Type B pancreatic cell (in vitro differentiated cells): ENCODE measurements around the gene XRCC4. TPM values are rescaled to one million over a fixed set of nuclear protein-coding genes. Genes with fewer than 3 reads are reported as not detected.
"Not testable (repeated sequence)": the region's sequence is repeated elsewhere in the genome, so short reads cannot be mapped to it uniquely, and the experiment has no call there.

Experiments used
- DNase-seq: peaks from one replicate; pipeline ENCODE4 v3.0.0; 2021; ENCODE audit warnings: mixed read lengths; ENCODE audit not compliant: unreplicated experiment; ENCODE audit errors: extremely low spot score
- H3K27ac Mint-ChIP-seq: 2 replicates; pipeline ENCODE4 v1.8.0; 2021; ENCODE audit warnings: mild to moderate bottlenecking, mixed read lengths
- H3K27me3 Mint-ChIP-seq: 2 replicates; pipeline ENCODE4 v1.8.0; 2021; ENCODE audit warnings: mixed read lengths
- H3K36me3 Mint-ChIP-seq: 2 replicates; pipeline ENCODE4 v1.8.0; 2021; ENCODE audit warnings: mixed read lengths
- H3K4me1 Mint-ChIP-seq: one replicate; pipeline ENCODE4 v1.8.0; 2021; ENCODE audit warnings: mixed read lengths; ENCODE audit not compliant: unreplicated experiment
- H3K4me3 Mint-ChIP-seq: 2 replicates; pipeline ENCODE4 v1.8.0; 2021; ENCODE audit warnings: mild to moderate bottlenecking, mixed read lengths
- H3K9me3 Mint-ChIP-seq: 2 replicates; pipeline ENCODE4 v1.8.0; 2021; ENCODE audit warnings: mixed read lengths
- total RNA-seq: library from RNA; stranded (reverse); gene quantifications from 2 replicates; pipeline ENCODE4 v1.2.1, GENCODE V29; 2021; ENCODE audit warnings: low replicate concordance
- TF ChIP-seq, protein P1 (sequence below): fragments of 200-600 bp; sonication (generic); conservative IDR thresholded peaks from 2 replicates; pipeline ENCODE4 v1.5.0; 2021; ENCODE audit warnings: antibody characterized with exemption, mild to moderate bottlenecking

XRCC4 gene
- total RNA-seq, 1 donor from 2014 or later = 7.4 TPM

DNA sequence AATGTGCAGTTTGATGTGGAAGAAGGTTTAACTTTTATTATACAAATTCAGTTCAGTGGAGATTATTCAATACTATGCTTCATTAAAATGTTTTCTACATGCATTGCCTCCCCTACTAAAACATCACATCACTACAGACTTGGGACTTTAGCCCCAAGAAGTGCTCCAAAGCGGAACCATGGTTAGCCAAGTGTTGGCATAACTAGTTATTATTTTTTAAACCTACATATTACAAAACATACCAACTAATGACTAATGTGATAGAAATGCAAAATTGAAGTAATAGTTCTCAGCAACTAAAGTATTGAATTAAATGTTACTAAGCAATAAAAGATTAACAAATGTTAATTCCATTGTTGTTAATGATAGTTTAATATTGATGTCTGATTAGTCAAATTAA is 74.5 kb downstream of the XRCC4 start:
- H3K9me3 Mint-ChIP-seq = no peaks in the 10 kb centered on the region
- H3K36me3 Mint-ChIP-seq = no peaks in the 10 kb centered on the region
- H3K4me3 Mint-ChIP-seq = no peak overlapping the region
- TF ChIP-seq, protein P1, sequence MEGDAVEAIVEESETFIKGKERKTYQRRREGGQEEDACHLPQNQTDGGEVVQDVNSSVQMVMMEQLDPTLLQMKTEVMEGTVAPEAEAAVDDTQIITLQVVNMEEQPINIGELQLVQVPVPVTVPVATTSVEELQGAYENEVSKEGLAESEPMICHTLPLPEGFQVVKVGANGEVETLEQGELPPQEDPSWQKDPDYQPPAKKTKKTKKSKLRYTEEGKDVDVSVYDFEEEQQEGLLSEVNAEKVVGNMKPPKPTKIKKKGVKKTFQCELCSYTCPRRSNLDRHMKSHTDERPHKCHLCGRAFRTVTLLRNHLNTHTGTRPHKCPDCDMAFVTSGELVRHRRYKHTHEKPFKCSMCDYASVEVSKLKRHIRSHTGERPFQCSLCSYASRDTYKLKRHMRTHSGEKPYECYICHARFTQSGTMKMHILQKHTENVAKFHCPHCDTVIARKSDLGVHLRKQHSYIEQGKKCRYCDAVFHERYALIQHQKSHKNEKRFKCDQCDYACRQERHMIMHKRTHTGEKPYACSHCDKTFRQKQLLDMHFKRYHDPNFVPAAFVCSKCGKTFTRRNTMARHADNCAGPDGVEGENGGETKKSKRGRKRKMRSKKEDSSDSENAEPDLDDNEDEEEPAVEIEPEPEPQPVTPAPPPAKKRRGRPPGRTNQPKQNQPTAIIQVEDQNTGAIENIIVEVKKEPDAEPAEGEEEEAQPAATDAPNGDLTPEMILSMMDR = no peak
- no peak overlapping the region for H3K27ac Mint-ChIP-seq
- H3K4me1 Mint-ChIP-seq = peaks cover 4% of the 10 kb centered on the region
- DNase-seq = no peak
- H3K27me3 Mint-ChIP-seq = no peaks in the 10 kb centered on the region

DNA sequence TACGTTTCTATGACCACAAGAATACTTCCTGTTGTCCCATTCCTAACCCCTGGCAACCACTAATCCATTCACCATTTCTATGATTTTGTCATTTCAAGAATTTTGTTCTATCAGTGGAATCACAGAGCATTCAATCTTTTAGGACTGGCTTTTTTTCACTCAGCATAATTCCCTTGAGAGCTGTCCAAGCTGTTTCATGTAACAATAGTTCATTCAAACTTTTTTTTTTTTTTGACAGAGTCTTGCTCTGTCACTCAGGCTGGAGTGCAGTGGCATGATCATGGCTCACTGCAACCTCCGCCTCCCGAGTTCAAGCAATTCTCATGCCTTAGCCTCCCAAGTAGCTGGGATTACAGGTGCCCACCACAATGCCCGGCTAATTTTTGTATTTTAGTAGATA is 75.6 kb downstream of the XRCC4 start:
- H3K4me3 Mint-ChIP-seq, H3K27me3 Mint-ChIP-seq, H3K27ac Mint-ChIP-seq, H3K9me3 Mint-ChIP-seq, DNase-seq, H3K36me3 Mint-ChIP-seq, H3K4me1 Mint-ChIP-seq: not testable (repeated sequence)

GRCh38 chr5:83156001-83156400 is 78.7 kb downstream of the XRCC4 start:
- peaks cover 4% of the 10 kb centered on the region for H3K4me1 Mint-ChIP-seq
- no peak for DNase-seq
- no peak overlapping the region for H3K27ac Mint-ChIP-seq
- H3K9me3 Mint-ChIP-seq = no peaks in the 10 kb centered on the region
- no peaks in the 10 kb centered on the region for H3K36me3 Mint-ChIP-seq
- H3K27me3 Mint-ChIP-seq = no peaks in the 10 kb centered on the region
- no peak overlapping the region for H3K4me3 Mint-ChIP-seq
- TF ChIP-seq, protein P1 = no peak

DNA sequence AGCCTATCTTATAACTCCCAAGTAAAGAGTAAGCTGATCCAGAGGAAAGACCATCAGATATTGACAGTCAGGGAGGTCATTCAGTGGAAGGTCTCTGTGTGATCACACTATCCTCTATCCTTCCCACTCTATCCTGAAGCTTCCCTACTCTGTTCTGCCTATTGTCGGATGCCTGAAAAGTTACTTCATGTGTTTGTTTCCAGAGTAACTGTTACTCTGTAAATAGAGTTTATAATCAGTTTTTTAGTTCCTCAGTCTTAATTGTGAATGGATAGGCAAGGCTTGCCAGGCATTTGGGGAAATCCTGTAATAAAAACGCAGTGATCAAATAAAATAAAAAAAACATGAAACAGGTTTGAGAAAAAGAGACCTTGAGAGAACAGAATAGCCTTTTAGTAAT is 79.8 kb downstream of the XRCC4 start:
- peaks cover 4% of the 10 kb centered on the region for H3K4me1 Mint-ChIP-seq
- H3K27me3 Mint-ChIP-seq = no peaks in the 10 kb centered on the region
- no peaks in the 10 kb centered on the region for H3K36me3 Mint-ChIP-seq
- no peak for DNase-seq
- TF ChIP-seq, protein P1 = no peak
- no peak overlapping the region for H3K4me3 Mint-ChIP-seq
- no peaks in the 10 kb centered on the region for H3K9me3 Mint-ChIP-seq
- no peak overlapping the region for H3K27ac Mint-ChIP-seq

- Mint-ChIP-seq H3K4me3 (no peak overlapping the region), H3K9me3 (no peaks in the 10 kb centered on the region), H3K36me3 (no peaks in the 10 kb centered on the region), H3K27me3 (no peaks in the 10 kb centered on the region), H3K27ac (no peak overlapping the region), H3K4me1 (no peaks in the 10 kb centered on the region)
- TF ChIP-seq, protein P1 = no peak
- no peak for DNase-seq
Measured at GRCh38 chr5:83162601-83163000, 85.3 kb downstream of the XRCC4 start.

DNA sequence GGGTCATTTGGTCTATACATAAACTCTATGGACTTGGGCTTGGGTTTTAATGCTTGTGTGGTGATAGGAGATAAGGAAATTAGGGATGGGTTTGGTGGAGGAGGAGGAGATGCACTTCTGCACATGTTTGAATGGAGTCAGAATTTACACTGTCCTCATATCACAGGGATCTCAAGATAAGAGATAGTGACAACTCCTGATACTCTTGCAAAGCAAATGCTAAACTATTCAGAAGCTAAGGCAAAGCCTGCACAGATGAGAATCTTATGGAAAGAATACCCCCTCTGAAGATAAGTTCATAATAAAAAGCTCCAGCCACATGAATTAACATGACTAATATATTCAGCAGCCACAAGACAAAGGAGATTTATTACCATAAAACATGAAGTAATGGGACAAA is 90.2 kb downstream of the XRCC4 start:
- H3K4me3 Mint-ChIP-seq = no peak overlapping the region
- no peaks in the 10 kb centered on the region for H3K36me3 Mint-ChIP-seq
- H3K27ac Mint-ChIP-seq = no peak overlapping the region
- TF ChIP-seq, protein P1 = no peak
- no peak for DNase-seq
- H3K4me1 Mint-ChIP-seq = no peaks in the 10 kb centered on the region
- no peaks in the 10 kb centered on the region for H3K9me3 Mint-ChIP-seq
- H3K27me3 Mint-ChIP-seq = no peaks in the 10 kb centered on the region
